Activated CD8-positive, alpha-beta T cell treated with anti-CD3 and anti-CD28 coated beads for 36 hours (primary cell): ENCODE results near the gene CCL14. TPM values are rescaled to one million over a fixed set of nuclear protein-coding genes. Genes with fewer than 3 reads are reported as not detected.
"Not testable (repeated sequence)": the region's sequence is repeated elsewhere in the genome, so short reads cannot be mapped to it uniquely, and the experiment has no call there.

Experiments used
- ATAC-seq: fragments of 200-7000 bp; cut with Tn5 transposase; one replicate; pipeline ENCODE4 v1.10.0; 2021; ENCODE audit warnings: mild to moderate bottlenecking, moderate library complexity
- CTCF ChIA-PET: fragments of 350-600 bp; sonication (Branson Sonifier 250); formaldehyde crosslinking; loops from one replicate; lab custom pipeline; 2021; ENCODE audit warnings: antibody characterized with exemption; lab: Charles Lee
- POLR2A ChIA-PET: fragments of 350-600 bp; sonication (Branson Sonifier 250); formaldehyde crosslinking; loops from one replicate; lab custom pipeline; 2021; ENCODE audit warnings: antibody characterized with exemption; lab: Charles Lee
- DNase-seq: peaks from one replicate; pipeline ENCODE4 v3.0.0-alpha.2; 2020
- H3K27ac Mint-ChIP-seq: one replicate; pipeline ENCODE4 v1.8.0; 2021; ENCODE audit warnings: mild to moderate bottlenecking, mixed read lengths
- H3K27me3 Mint-ChIP-seq: one replicate; pipeline ENCODE4 v1.8.0; 2021; ENCODE audit warnings: mixed read lengths
- H3K36me3 Mint-ChIP-seq: one replicate; pipeline ENCODE4 v1.8.0; 2021; ENCODE audit warnings: low read depth, mixed read lengths
- H3K4me1 Mint-ChIP-seq: one replicate; pipeline ENCODE4 v1.8.0; 2021; ENCODE audit warnings: low read depth, mixed read lengths
- H3K4me3 Mint-ChIP-seq: one replicate; pipeline ENCODE4 v1.8.0; 2021; ENCODE audit warnings: mild to moderate bottlenecking, moderate library complexity, mixed read lengths
- H3K9me3 Mint-ChIP-seq: one replicate; pipeline ENCODE4 v1.8.0; 2021; ENCODE audit warnings: mixed read lengths
- intact Hi-C: fragments of 100-400 bp; cut with micrococcal nuclease; formaldehyde crosslinking; loops from one replicate; pipeline ENCODE4 v1.10.0; 2022
- total RNA-seq, 2 experiments: library from RNA; stranded (reverse); gene quantifications; one replicate each; pipeline ENCODE4 v1.2.3, GENCODE V29; 2021
- TF ChIP-seq, protein P1 (sequence below): fragments of 200-600 bp; IDR thresholded peaks from one replicate; pipeline ENCODE4 v1.8.0; 2022; ENCODE audit warnings: antibody characterized with exemption, mild to moderate bottlenecking

Gene CCL14
- total RNA-seq, 2 experiments from 2014 or later: not detected

DNA sequence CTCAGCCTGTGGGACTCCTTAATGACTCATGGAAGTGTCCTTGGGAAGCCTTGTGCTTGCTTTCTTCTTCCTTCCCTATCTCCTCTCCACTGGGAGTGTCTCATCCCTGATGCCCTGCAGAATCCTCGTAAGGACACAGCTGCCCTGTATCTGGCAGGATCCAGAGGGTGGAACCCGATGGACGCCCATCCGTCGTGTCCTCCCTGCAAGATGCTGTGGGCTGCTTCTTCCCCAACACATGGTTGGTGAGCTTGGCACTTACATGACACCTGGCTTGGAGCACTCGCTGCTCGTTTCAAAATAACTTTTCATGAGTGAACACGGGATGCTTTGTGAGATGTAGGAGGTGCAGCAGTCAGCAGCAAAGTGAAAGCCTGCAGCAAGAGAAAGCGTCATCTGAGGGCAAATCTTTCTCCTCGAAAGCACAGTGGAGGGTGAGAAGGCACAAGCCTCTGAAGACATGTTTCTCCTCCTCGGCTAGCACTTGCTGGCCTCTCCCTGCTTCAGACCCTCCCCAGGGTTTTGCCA is 11.6 kb upstream of the CCL14 start:
- intact Hi-C loops: no loop called here
- Mint-ChIP-seq H3K9me3 (no peaks in the 10 kb centered on the region), H3K4me1 (no peaks in the 10 kb centered on the region), H3K36me3 (no peaks in the 10 kb centered on the region), H3K4me3 (no peak overlapping the region), H3K27ac (no peak overlapping the region), H3K27me3 (peaks cover 10% of the 10 kb centered on the region)
- ATAC-seq (no peak), DNase-seq (no peak)
- TF ChIP-seq, protein P1, sequence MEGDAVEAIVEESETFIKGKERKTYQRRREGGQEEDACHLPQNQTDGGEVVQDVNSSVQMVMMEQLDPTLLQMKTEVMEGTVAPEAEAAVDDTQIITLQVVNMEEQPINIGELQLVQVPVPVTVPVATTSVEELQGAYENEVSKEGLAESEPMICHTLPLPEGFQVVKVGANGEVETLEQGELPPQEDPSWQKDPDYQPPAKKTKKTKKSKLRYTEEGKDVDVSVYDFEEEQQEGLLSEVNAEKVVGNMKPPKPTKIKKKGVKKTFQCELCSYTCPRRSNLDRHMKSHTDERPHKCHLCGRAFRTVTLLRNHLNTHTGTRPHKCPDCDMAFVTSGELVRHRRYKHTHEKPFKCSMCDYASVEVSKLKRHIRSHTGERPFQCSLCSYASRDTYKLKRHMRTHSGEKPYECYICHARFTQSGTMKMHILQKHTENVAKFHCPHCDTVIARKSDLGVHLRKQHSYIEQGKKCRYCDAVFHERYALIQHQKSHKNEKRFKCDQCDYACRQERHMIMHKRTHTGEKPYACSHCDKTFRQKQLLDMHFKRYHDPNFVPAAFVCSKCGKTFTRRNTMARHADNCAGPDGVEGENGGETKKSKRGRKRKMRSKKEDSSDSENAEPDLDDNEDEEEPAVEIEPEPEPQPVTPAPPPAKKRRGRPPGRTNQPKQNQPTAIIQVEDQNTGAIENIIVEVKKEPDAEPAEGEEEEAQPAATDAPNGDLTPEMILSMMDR: no peak
- ChIA-PET POLR2A (no interaction called here), CTCF (interaction anchor here (1.3 kb wide), 1 partner anchor 22 kb away, joined by 5 read pairs; no protein-coding TSS in a partner anchor)

DNA sequence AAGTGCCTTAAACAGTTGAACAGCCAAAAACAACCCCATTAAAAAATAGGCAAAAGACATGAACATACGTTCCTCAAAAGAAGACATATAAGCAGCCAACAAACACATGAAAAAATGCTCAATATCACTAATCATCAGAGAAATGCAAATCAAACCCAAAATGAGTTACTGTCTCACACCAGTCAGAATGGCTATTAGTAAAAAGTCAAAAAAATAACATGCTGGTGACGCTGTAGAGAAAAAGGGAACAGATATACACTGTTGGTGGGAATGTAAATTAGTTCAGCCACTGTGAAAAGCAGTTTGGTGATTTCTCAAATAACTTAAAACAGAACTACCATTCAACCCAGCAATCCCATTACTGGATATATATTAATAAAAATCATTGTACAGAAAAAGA is 8.8 kb upstream of the CCL14 start:
- H3K4me1 Mint-ChIP-seq, DNase-seq, H3K27ac Mint-ChIP-seq, H3K4me3 Mint-ChIP-seq, intact Hi-C loops, H3K36me3 Mint-ChIP-seq, H3K9me3 Mint-ChIP-seq, ATAC-seq: not testable (repeated sequence)
- CTCF ChIA-PET: interaction anchor here (1.4 to 1.7 kb wide), 4 partner anchors 14 to 77 kb away, joined by 3 to 6 read pairs (median 4); no protein-coding TSS in a partner anchor
- peaks cover 16% of the 10 kb centered on the region for H3K27me3 Mint-ChIP-seq
- POLR2A ChIA-PET: interaction anchor here (1.1 kb wide), 1 partner anchor 13 kb away, joined by 3 read pairs; no protein-coding TSS in a partner anchor

DNA sequence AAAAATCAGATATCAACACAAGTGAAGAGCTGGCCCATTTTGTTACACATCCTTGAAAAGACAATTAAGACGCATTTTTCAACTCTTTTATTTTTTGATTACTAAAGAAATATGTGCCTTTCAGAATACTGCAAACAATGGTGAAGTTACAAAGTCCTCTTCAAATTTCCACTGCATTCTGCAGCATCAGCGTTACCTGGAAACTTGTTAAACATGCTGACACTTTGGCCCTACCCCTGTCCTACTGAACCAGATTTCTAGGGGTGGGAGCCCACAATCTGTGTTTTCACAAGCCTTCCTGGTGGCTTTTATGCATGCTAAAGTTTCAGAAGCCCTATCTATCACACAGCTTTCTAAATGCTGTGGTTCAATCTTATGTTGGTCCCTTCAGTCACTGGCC is 4.5 kb upstream of the CCL14 start:
- ChIA-PET CTCF (interaction anchor here (0.9 to 3.4 kb wide), 4 partner anchors 15 to 158 kb away, joined by 3 to 14 read pairs (median 6); no protein-coding TSS in a partner anchor), POLR2A (no interaction called here)
- ATAC-seq: no peak
- no peak overlapping the region for H3K27ac Mint-ChIP-seq
- intact Hi-C loops: no loop called here
- H3K4me3 Mint-ChIP-seq: no peak overlapping the region
- H3K36me3 Mint-ChIP-seq: no peaks in the 10 kb centered on the region
- no peak for DNase-seq
- peaks cover 16% of the 10 kb centered on the region for H3K27me3 Mint-ChIP-seq
- H3K4me1 Mint-ChIP-seq: no peaks in the 10 kb centered on the region
- TF ChIP-seq, protein P1: no peak
- peaks cover 10% of the 10 kb centered on the region for H3K9me3 Mint-ChIP-seq

DNA sequence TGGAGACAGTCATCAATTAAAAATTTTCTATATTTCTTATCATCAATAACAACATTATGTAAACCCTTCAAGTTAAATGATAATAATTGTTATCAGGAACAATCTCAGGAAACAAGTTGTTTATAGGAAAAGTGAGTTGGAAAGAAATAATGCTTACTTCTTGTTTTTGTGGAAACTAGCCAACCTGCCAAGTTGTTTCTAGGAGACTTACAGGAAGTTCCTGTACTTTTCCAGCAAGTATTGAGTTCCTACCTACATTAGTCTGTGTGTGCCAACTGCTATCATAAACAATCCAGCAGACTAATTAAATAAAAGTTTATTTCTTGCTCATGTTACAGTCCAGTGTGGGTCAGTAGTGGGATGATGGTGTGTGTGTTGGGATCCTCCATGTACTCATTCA is 1.6 kb upstream of the CCL14 start:
- Mint-ChIP-seq H3K36me3 (no peaks in the 10 kb centered on the region), H3K4me1 (no peaks in the 10 kb centered on the region), H3K27ac (no peak overlapping the region), H3K4me3 (no peak overlapping the region), H3K9me3 (peaks cover 10% of the 10 kb centered on the region), H3K27me3 (peaks cover 6% of the 10 kb centered on the region)
- intact Hi-C loops: no loop called here
- ChIA-PET POLR2A (no interaction called here), CTCF (interaction anchor here (1.3 to 1.4 kb wide), 2 partner anchors 12 to 84 kb away, joined by 3 to 4 read pairs; no protein-coding TSS in a partner anchor)
- ATAC-seq: no peak
- TF ChIP-seq, protein P1: no peak
- no peak for DNase-seq

DNA sequence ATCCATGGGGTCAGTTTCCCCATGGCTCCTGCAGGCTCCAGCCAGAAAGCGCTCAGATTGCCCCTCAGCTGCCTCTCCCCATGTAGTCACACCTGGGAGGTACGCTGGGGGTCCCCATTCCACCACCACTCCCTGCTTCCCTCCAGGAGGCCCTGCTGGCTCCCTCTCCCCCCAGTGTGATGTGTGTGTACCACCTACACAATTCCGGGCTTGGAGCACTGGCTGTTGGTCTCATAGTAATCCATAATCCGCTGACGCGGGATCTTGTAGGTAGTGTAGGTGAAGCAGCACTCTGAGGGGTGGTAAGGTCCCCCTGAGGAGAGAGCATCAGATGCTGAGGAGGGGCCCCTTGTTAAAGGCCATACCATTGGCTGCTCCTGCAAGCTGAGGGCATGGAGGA is 2.4 kb downstream of the CCL14 start:
- no peaks in the 10 kb centered on the region for H3K36me3 Mint-ChIP-seq
- ChIA-PET CTCF (interaction anchor here (3.3 to 3.7 kb wide), 2 partner anchors 15 to 165 kb away, joined by 21 to 29 read pairs; no protein-coding TSS in a partner anchor), POLR2A (no interaction called here)
- no peaks in the 10 kb centered on the region for H3K4me1 Mint-ChIP-seq
- H3K27ac Mint-ChIP-seq: no peak overlapping the region
- H3K27me3 Mint-ChIP-seq: no peaks in the 10 kb centered on the region
- TF ChIP-seq, protein P1: no peak
- intact Hi-C loops: no loop called here
- peaks cover 6% of the 10 kb centered on the region for H3K9me3 Mint-ChIP-seq
- H3K4me3 Mint-ChIP-seq: no peak overlapping the region
- ATAC-seq: no peak
- no peak for DNase-seq
